HepG2 (cell line): Measurements from ENCODE around the gene EFCAB14. TPM values are rescaled to one million over a fixed set of nuclear protein-coding genes. Genes with fewer than 3 reads are reported as not detected.
A peak's percentile ranks its signal among the peaks of the same experiment; 100 is the strongest.

Experiments used
- AHR ChIP-seq: IDR thresholded peaks from 2 replicates; pipeline ENCODE4 v1.6.1; 2018; ENCODE audit warnings: missing genetic modification reagents, missing compliant biosample characterization
- DZIP1 ChIP-seq: sonication (generic); formaldehyde crosslinking; IDR thresholded peaks from 2 replicates; pipeline ENCODE4 v1.5.0; 2020; ENCODE audit warnings: mild to moderate bottlenecking, missing genetic modification reagents
- HIVEP1 ChIP-seq: sonication (generic); formaldehyde crosslinking; IDR thresholded peaks from 2 replicates; pipeline ENCODE4 v1.4.0; 2020; ENCODE audit warnings: mild to moderate bottlenecking, missing genetic modification reagents
- HNF4G ChIP-seq, 2 experiments: sonication (generic) in 1 of 2; formaldehyde crosslinking in 1 of 2; IDR thresholded peaks; 2 replicates each; pipeline versions ENCODE4 v1.4.0 to v1.6.1; 2011 to 2020; ENCODE audit warnings: borderline replicate concordance in 2 of 2, low read depth in 2 of 2, mild to moderate bottlenecking in 2 of 2, low read length in 1 of 2, missing genetic modification reagents in 1 of 2, moderate library complexity in 1 of 2
- MED13 ChIP-seq: sonication (generic); formaldehyde crosslinking; IDR thresholded peaks from 2 replicates; pipeline ENCODE4 v1.5.0; 2020; ENCODE audit warnings: missing genetic modification reagents
- MTA3 ChIP-seq: sonication (generic); formaldehyde crosslinking; IDR thresholded peaks from 2 replicates; pipeline ENCODE4 v1.4.0; 2020; ENCODE audit warnings: missing genetic modification reagents
- MXD4 ChIP-seq: IDR thresholded peaks from 2 replicates; pipeline ENCODE4 v1.6.1; 2016; ENCODE audit warnings: mild to moderate bottlenecking, missing biosample characterization, missing genetic modification reagents
- NRL ChIP-seq: sonication (generic); formaldehyde crosslinking; IDR thresholded peaks from 2 replicates; pipeline ENCODE4 v1.5.0; 2020; ENCODE audit warnings: missing genetic modification reagents, mild to moderate bottlenecking, moderate library complexity, borderline replicate concordance
- SALL2 ChIP-seq: sonication (generic); formaldehyde crosslinking; IDR thresholded peaks from 2 replicates; pipeline ENCODE4 v1.8.1; 2023; ENCODE audit warnings: mild to moderate bottlenecking, missing genetic modification reagents, inconsistent platforms
- ZHX1 ChIP-seq: sonication (generic); formaldehyde crosslinking; IDR thresholded peaks from 2 replicates; pipeline ENCODE4 v1.8.1; 2022; ENCODE audit warnings: low read depth, mild to moderate bottlenecking, missing genetic modification reagents
- ZNF354B ChIP-seq: sonication (generic); formaldehyde crosslinking; IDR thresholded peaks from 2 replicates; pipeline ENCODE4 v1.8.0; 2022; ENCODE audit warnings: mild to moderate bottlenecking, missing genetic modification reagents
- ZNF605 ChIP-seq: sonication (generic); formaldehyde crosslinking; IDR thresholded peaks from 2 replicates; pipeline ENCODE4 v1.8.0; 2022; ENCODE audit warnings: mild to moderate bottlenecking, missing genetic modification reagents
- ZNF7 ChIP-seq: IDR thresholded peaks from 2 replicates; pipeline ENCODE4 v1.6.1; 2016; ENCODE audit warnings: missing biosample characterization, missing genetic modification reagents
- ZNF766 ChIP-seq: sonication (generic); formaldehyde crosslinking; IDR thresholded peaks from 2 replicates; pipeline ENCODE4 v1.5.0; 2020; ENCODE audit warnings: missing genetic modification reagents, borderline replicate concordance
- ZNF776 ChIP-seq: sonication (generic); formaldehyde crosslinking; IDR thresholded peaks from 2 replicates; pipeline ENCODE4 v1.4.0; 2020; ENCODE audit warnings: mild to moderate bottlenecking, missing genetic modification reagents
- ZNF792 ChIP-seq: IDR thresholded peaks from 2 replicates; pipeline ENCODE4 v1.6.1; 2016
- ZNF839 ChIP-seq: sonication (generic); formaldehyde crosslinking; IDR thresholded peaks from 2 replicates; pipeline ENCODE4 v1.4.0; 2020; ENCODE audit warnings: missing genetic modification reagents, mild to moderate bottlenecking, borderline replicate concordance
- ZSCAN31 ChIP-seq: sonication (generic); formaldehyde crosslinking; IDR thresholded peaks from 2 replicates; pipeline ENCODE4 v1.5.0; 2020; ENCODE audit warnings: low read depth, mild to moderate bottlenecking, missing genetic modification reagents
- polyA plus RNA-seq, 8 experiments: library from polyadenylated mRNA; depleted of rRNA in 3 of 8; stranded (reverse) in 7 of 8; unstranded in 1 of 8; fragments of >200 nt; fragmentation: Illumina TruSeq in 4 of 8; extraction: Trizol in 4 of 8; gene quantifications; 2 replicates each; pipeline versions ENCODE4 v1.2.1 to v1.2.3, GENCODE V29; 2011 to 2016; ENCODE audit warnings: low read depth in 4 of 8, missing spikeins in 1 of 8, mixed read lengths in 1 of 8; ENCODE audit not compliant: insufficient read depth in 1 of 8
- total RNA-seq, 5 experiments: library from RNA; depleted of rRNA; stranded (reverse); fragments of >200 nt; fragmentation: Illumina TruSeq; extraction: Trizol; gene quantifications; 2 replicates each; pipeline ENCODE4 v1.2.3, GENCODE V29; 2016; ENCODE audit warnings: low read depth in 1 of 5
- TF ChIP-seq, protein P1 (sequence below): sonication (generic); formaldehyde crosslinking; IDR thresholded peaks from 2 replicates; pipeline ENCODE4 v1.8.0; 2023; ENCODE audit warnings: mild to moderate bottlenecking, missing genetic modification reagents
- TF ChIP-seq, protein P2 (sequence below): sonication (generic); formaldehyde crosslinking; IDR thresholded peaks from 2 replicates; pipeline ENCODE4 v1.4.0; 2020; ENCODE audit warnings: missing genetic modification reagents

The EFCAB14 gene
- total and polyA plus RNA-seq, 2 of the 13 experiments (the other 11 are each of a cell fraction or from before 2014, with no cell fraction given) = 13.4 to 17.9 TPM

DNA sequence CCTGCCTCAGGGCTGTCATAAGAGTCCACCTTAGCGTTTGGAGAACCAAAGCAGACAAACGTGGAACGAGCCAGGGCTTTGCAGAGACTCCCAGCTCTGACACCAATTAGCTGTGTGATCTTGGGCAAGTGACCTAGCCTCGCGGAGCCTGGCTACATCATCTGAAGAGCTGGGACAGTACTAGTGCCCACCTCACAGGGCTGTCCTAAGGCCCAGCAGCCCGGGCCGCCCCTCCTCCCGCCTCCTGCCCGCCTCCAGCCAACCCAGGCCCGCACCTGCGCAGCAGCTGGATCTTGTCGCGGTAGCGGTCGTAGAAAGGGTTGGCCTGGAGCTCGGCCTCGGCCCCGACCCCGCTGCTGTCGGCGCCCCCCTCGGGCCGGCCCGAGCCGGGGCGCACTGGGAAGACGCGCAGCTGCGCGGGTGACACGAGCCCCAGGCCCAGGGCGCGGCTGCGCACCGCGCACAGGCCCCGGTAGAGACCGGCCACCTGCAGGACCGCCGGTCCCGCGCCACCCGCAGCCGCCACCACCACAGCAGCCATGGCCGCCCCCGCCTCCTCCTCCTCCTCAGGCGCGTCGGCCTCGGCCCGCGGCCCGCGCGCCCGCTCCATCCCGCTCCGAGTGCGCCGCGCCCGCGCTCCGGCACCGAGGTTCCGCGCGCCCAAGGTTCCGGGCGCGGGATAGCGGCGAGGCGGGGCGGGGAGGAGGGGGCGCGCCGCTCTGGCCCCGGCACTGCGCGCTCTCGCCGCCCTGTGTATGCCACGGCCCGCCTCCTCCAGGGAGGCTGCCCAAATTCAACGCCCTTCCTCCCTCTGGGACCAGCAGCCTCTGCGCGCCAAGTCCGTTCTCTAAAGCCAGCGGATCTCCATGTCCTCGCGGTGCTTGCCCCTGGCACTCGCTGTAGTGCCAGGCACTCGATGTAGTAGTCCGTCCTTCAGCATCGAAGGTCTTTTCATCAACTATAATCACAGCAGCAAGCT is 50.8 kb downstream of the EFCAB14 start, which contains the start of gene ATPAF1 (continued):
- TF ChIP-seq DZIP1 (CRISPR knock-in tag) = peak; percentile 57; the same call in 1 of the 2 replicates
- TF ChIP-seq MTA3 (CRISPR knock-in tag) = no peak
- TF ChIP-seq ZNF792 (CRISPR knock-in tag) = no peak
- no peak; the same call in 1 of the 2 replicates for TF ChIP-seq SALL2 (CRISPR knock-in tag)
- no peak for TF ChIP-seq ZNF354B
- no peak for TF ChIP-seq MED13
- TF ChIP-seq ZNF766 = 0 out of 2 replicates have a peak, but pooled peaks have one; percentile 26
- no peak for TF ChIP-seq AHR (CRISPR knock-in tag)
- no peak for TF ChIP-seq MXD4 (CRISPR knock-in tag)
- no peak for TF ChIP-seq ZNF776
- TF ChIP-seq, protein P1, sequence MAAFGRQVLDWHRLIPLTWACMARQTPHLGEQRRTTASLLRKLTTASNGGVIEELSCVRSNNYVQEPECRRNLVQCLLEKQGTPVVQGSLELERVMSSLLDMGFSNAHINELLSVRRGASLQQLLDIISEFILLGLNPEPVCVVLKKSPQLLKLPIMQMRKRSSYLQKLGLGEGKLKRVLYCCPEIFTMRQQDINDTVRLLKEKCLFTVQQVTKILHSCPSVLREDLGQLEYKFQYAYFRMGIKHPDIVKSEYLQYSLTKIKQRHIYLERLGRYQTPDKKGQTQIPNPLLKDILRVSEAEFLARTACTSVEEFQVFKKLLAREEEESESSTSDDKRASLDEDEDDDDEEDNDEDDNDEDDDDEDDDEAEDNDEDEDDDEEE (CRISPR knock-in tag) = 0 out of 2 replicates have a peak, but pooled peaks have one; percentile 43
- no peak for TF ChIP-seq ZNF839 (CRISPR knock-in tag)
- no peak; the same call in 1 of the 2 replicates for TF ChIP-seq ZNF7 (CRISPR knock-in tag)
- TF ChIP-seq, protein P2, sequence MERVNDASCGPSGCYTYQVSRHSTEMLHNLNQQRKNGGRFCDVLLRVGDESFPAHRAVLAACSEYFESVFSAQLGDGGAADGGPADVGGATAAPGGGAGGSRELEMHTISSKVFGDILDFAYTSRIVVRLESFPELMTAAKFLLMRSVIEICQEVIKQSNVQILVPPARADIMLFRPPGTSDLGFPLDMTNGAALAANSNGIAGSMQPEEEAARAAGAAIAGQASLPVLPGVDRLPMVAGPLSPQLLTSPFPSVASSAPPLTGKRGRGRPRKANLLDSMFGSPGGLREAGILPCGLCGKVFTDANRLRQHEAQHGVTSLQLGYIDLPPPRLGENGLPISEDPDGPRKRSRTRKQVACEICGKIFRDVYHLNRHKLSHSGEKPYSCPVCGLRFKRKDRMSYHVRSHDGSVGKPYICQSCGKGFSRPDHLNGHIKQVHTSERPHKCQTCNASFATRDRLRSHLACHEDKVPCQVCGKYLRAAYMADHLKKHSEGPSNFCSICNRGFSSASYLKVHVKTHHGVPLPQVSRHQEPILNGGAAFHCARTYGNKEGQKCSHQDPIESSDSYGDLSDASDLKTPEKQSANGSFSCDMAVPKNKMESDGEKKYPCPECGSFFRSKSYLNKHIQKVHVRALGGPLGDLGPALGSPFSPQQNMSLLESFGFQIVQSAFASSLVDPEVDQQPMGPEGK (CRISPR knock-in tag) = no peak
- TF ChIP-seq ZSCAN31 = no peak
- TF ChIP-seq ZNF605 (CRISPR knock-in tag) = no peak
- no peak for TF ChIP-seq NRL
- TF ChIP-seq HNF4G (IDR thresholded peaks at IDR 0.05; ENCODE audit: borderline replicate concordance, low read depth, low read length) = no peak
- no peak for TF ChIP-seq HNF4G (CRISPR knock-in tag; IDR thresholded peaks at IDR 0.05; ENCODE audit: borderline replicate concordance, low read depth)
- TF ChIP-seq ZHX1 (CRISPR knock-in tag) = no peak
- TF ChIP-seq HIVEP1 (CRISPR knock-in tag) = 0 out of 2 replicates have a peak, but pooled peaks have one; percentile 33
